H1 (cell line): ENCODE results near the gene ARHGAP24.

Experiments used
- ATF2 ChIP-seq: IDR thresholded peaks from 2 replicates; pipeline ENCODE4 v1.6.1; 2012; ENCODE audit warnings: low read length, inconsistent platforms
- CTCF ChIP-seq, 3 experiments: IDR thresholded peaks; 1 replicate in 2 of 3; 2 replicates in 1 of 3; pipeline versions ENCODE4 v1.5.1 to v1.6.1; 2011; ENCODE audit warnings: low read length in 3 of 3, mild to moderate bottlenecking in 3 of 3, inconsistent platforms in 2 of 3, low read depth in 1 of 3, moderate library complexity in 1 of 3; ENCODE audit not compliant: insufficient read depth in 1 of 3; ENCODE audit errors: control extremely low read depth in 1 of 3

- TF ChIP-seq CTCF (IDR thresholded peaks at IDR 0.05; ENCODE audit: control extremely low read depth in 1 of 3, insufficient read depth in 1 of 3, low read depth in 1 of 3, low read length in 3 of 3) (no peak), ATF2 (no peak)
These were observed 294.1 kb downstream of the ARHGAP24 start for GRCh38 chr4:85769009-85769408.
